Endothelial cell of umbilical vein (primary cell): ENCODE measurements around the gene OR52E1. TPM values are rescaled to one million over a fixed set of nuclear protein-coding genes. Genes with fewer than 3 reads are reported as not detected.

Experiments used
- BruUV-seq: library from RNA; stranded (reverse); fragments of 400-500 nt; replicated peaks from 2 replicates; lab custom pipeline; 2021; lab: Mats Ljungman, UMichigan
- CTCF ChIA-PET: fragments of 300-600, 350-600 bp; sonication (Branson Sonifier 250); formaldehyde crosslinking; loops from one replicate; lab custom pipeline; 2021; ENCODE audit warnings: antibody characterized with exemption, inconsistent platforms; lab: Charles Lee
- POLR2A ChIA-PET: fragments of 300-600, 350-600 bp; sonication (Branson Sonifier 250); formaldehyde crosslinking; loops from one replicate; lab custom pipeline; 2021; ENCODE audit warnings: antibody characterized with exemption, inconsistent platforms; lab: Charles Lee
- DNase-seq: peaks from one replicate; pipeline ENCODE4 v3.0.0-alpha.2; 2011; ENCODE audit warnings: low read depth, low spot score
- FAIRE-seq: peaks from 2 replicates; lab custom pipeline; 2011; peaks lifted over from hg19 to GRCh38; lab: Jason Lieb, UNC
- H2AFZ ChIP-seq: 2 replicates; pipeline ENCODE4 v1.6.0; 2012; ENCODE audit warnings: low read depth, low read length, control low read depth, inconsistent platforms
- H3K27ac ChIP-seq: 2 replicates; pipeline ENCODE4 v1.5.1; 2011; ENCODE audit warnings: low read depth, mild to moderate bottlenecking, control low read depth, low read length, moderate library complexity; ENCODE audit not compliant: insufficient read depth
- H3K27me3 ChIP-seq, 2 experiments: 2 replicates each; pipeline versions ENCODE4 v1.6.0 to v1.6.1; 2011; ENCODE audit warnings: low read length in 2 of 2, mixed read lengths in 1 of 2; ENCODE audit not compliant: control insufficient read depth in 2 of 2, insufficient read depth in 2 of 2
- H3K36me3 ChIP-seq, 2 experiments: 2 replicates in 1 of 2; 3 replicates in 1 of 2; pipeline ENCODE4 v1.5.1; 2011; ENCODE audit warnings: low read length in 2 of 2, mild to moderate bottlenecking in 1 of 2, moderate library complexity in 1 of 2; ENCODE audit not compliant: control insufficient read depth in 2 of 2, insufficient read depth in 2 of 2; ENCODE audit errors: extremely low read depth in 1 of 2
- H3K4me1 ChIP-seq: 3 replicates; pipeline ENCODE4 v1.5.1; 2011; ENCODE audit warnings: mild to moderate bottlenecking, low read length; ENCODE audit not compliant: control insufficient read depth, insufficient read depth; ENCODE audit errors: extremely low read depth
- H3K4me2 ChIP-seq: 2 replicates; pipeline ENCODE4 v1.6.1; 2011; ENCODE audit warnings: low read length, control low read depth, mixed read lengths; ENCODE audit not compliant: insufficient read depth
- H3K4me3 ChIP-seq, 3 experiments: fragments of 200-600 bp in 1 of 3; sonication (generic), shearing (Covaris generic) in 1 of 3; replicated peaks in 1 of 3; 2 replicates each; pipeline ENCODE4 v1.5.1; 2011 to 2016; ENCODE audit warnings: control low read depth in 3 of 3, low read length in 3 of 3, mild to moderate bottlenecking in 2 of 3, inconsistent platforms in 1 of 3, low read depth in 1 of 3, moderate library complexity in 1 of 3; ENCODE audit not compliant: insufficient read depth in 1 of 3
- H3K79me2 ChIP-seq: 2 replicates; pipeline ENCODE4 v1.6.0; 2012; ENCODE audit warnings: low read length, inconsistent platforms; ENCODE audit not compliant: control insufficient read depth, insufficient read depth
- H3K9ac ChIP-seq: replicated peaks from 2 replicates; pipeline ENCODE3; 2011; ENCODE audit warnings: low read length, control low read depth; ENCODE audit not compliant: insufficient read depth; ENCODE audit errors: extremely low read depth
- H3K9me1 ChIP-seq: replicated peaks from 3 replicates; pipeline ENCODE4 v1.6.0; 2011; ENCODE audit warnings: mild to moderate bottlenecking, low read length; ENCODE audit not compliant: control insufficient read depth, insufficient read depth; ENCODE audit errors: extremely low read depth
- H3K9me3 ChIP-seq: replicated peaks from 2 replicates; pipeline ENCODE4 v1.5.1; 2012; ENCODE audit warnings: low read length, inconsistent platforms; ENCODE audit not compliant: control insufficient read depth, insufficient read depth
- H4K20me1 ChIP-seq: replicated peaks from 2 replicates; pipeline ENCODE3; 2011; ENCODE audit warnings: mild to moderate bottlenecking, low read length; ENCODE audit not compliant: control insufficient read depth, insufficient read depth; ENCODE audit errors: extremely low read depth
- EZH2 ChIP-seq: IDR thresholded peaks from 2 replicates; pipeline ENCODE4 v1.6.1; 2012; ENCODE audit warnings: borderline replicate concordance, low read depth, mild to moderate bottlenecking, moderate library complexity, low read length, inconsistent platforms; ENCODE audit not compliant: severe bottlenecking
- FOS ChIP-seq: IDR thresholded peaks from 2 replicates; pipeline ENCODE4 v1.6.1; 2011; ENCODE audit warnings: mild to moderate bottlenecking, low read length, moderate library complexity, borderline replicate concordance; ENCODE audit not compliant: insufficient read depth
- GATA2 ChIP-seq: IDR thresholded peaks from 2 replicates; pipeline ENCODE4 v1.7.0; 2011; ENCODE audit warnings: low read depth, mild to moderate bottlenecking, moderate library complexity, mixed read lengths, low read length; ENCODE audit not compliant: insufficient read length, insufficient read depth
- JUN ChIP-seq: IDR thresholded peaks from 2 replicates; pipeline ENCODE4 v1.6.1; 2011; ENCODE audit warnings: borderline replicate concordance, low read depth; ENCODE audit not compliant: insufficient read length, insufficient read depth
- MAX ChIP-seq: IDR thresholded peaks from 2 replicates; pipeline ENCODE4 v1.6.1; 2011; ENCODE audit not compliant: insufficient read depth, insufficient read length
- MYC ChIP-seq: IDR thresholded peaks from one replicate; pipeline ENCODE4 v1.6.1; 2011; ENCODE audit warnings: mild to moderate bottlenecking, low read depth, low read length
- POLR2A ChIP-seq: IDR thresholded peaks from 2 replicates; pipeline ENCODE4 v1.6.1; 2012; ENCODE audit warnings: low read depth, mild to moderate bottlenecking, control low read depth, low read length
- POLR2AphosphoS5 ChIP-seq: IDR thresholded peaks from 2 replicates; pipeline ENCODE4 v1.6.1; 2012; ENCODE audit warnings: low read depth, mild to moderate bottlenecking, control low read depth, low read length, moderate library complexity; ENCODE audit not compliant: insufficient read depth
- dilution Hi-C: fragments of 300-500 bp; cut with MboI; formaldehyde crosslinking; loops from one replicate; pipeline ENCODE4 v1.15.0; 2019; ENCODE audit warnings: low sequenced_read_pairs; ENCODE audit not compliant: extremely low pct_ligation_motif_present
- intact Hi-C: fragments of 100-400 bp; cut with micrococcal nuclease; formaldehyde crosslinking; loops from one replicate; pipeline ENCODE4 v1.10.0; 2022
- polyA plus RNA-seq, 4 experiments: library from polyadenylated mRNA; depleted of rRNA in 3 of 4; stranded (reverse) in 3 of 4; unstranded in 1 of 4; fragments of >200 nt; gene quantifications; 2 replicates each; pipeline versions ENCODE4 v1.2.1 to v1.2.3, GENCODE V29; 2011 to 2012; ENCODE audit warnings: missing spikeins in 1 of 4
- total RNA-seq: library from RNA; stranded (reverse); gene quantifications from 2 replicates; pipeline ENCODE4 v1.2.3, GENCODE V29; 2021
- TF ChIP-seq, protein P1 (sequence below), 2 donors: IDR thresholded peaks; 1 replicate in 1 of 2; 2 replicates in 1 of 2; pipeline ENCODE4 v1.5.1; 2011; ENCODE audit warnings: low read length in 2 of 2, mild to moderate bottlenecking in 2 of 2, moderate library complexity in 2 of 2, control low read depth in 1 of 2, inconsistent platforms in 1 of 2, low read depth in 1 of 2; ENCODE audit not compliant: insufficient read depth in 1 of 2; ENCODE audit errors: extremely low read depth in 1 of 2

The OR52E1 gene
- total and polyA plus RNA-seq, 2 donors (not counting 3 experiments of a cell fraction or from before 2014, with no cell fraction given) = not detected

DNA sequence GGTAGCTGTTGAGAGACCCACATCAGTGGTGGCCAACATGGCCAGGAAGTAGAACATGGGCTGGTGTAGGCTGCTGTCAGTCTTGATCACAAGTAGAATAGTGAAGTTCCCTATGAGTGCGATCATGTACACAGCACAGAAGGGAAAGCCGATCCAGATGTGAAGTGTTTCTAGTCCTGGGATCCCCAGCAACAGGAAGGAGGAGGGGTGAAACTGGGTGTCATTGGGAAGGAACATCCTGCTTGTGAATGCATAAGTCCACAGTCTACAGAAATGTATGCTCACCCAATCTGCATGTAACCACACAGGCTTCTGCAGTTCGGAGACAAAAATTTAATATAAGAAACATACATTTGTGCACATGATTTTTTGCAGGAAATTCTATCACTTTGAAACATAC, 10.0 kb upstream of the OR52E1 start, which contains the start of gene OR52E2:
OR52E2 (minus strand) TSS at position 237 of the 400 bp plus-strand sequence; CDS start at position 237, 0 bp downstream.
- intact Hi-C loops = no loop called here
- Histone ChIP-seq H3K9me3 (no peaks in the 10 kb centered on the region), H2AFZ (no peak within 1 kb of the TSS), H3K36me3 (no peaks in the 10 kb centered on the region), H3K27me3 (no peaks in the 10 kb centered on the region), H3K9me1 (no peaks in the 10 kb centered on the region), H4K20me1 (no peaks in the 10 kb centered on the region), H3K4me2 (no peak within 1 kb of the TSS), H3K27ac (no peak within 1 kb of the TSS), H3K9ac (no peak within 1 kb of the TSS), H3K79me2 (no peaks in the 10 kb centered on the region), H3K4me3 (no peak within 1 kb of the TSS), H3K4me1 (no peaks in the 10 kb centered on the region)
- ChIA-PET CTCF (no interaction called here), POLR2A (no interaction called here)
- no TSS peak for BruUV-seq
- TF ChIP-seq EZH2 (no peak), GATA2 (no peak), FOS (no peak), POLR2A (no peak), MAX (no peak), MYC (no peak), JUN (no peak), POLR2AphosphoS5 (no peak)
- TF ChIP-seq, protein P1, sequence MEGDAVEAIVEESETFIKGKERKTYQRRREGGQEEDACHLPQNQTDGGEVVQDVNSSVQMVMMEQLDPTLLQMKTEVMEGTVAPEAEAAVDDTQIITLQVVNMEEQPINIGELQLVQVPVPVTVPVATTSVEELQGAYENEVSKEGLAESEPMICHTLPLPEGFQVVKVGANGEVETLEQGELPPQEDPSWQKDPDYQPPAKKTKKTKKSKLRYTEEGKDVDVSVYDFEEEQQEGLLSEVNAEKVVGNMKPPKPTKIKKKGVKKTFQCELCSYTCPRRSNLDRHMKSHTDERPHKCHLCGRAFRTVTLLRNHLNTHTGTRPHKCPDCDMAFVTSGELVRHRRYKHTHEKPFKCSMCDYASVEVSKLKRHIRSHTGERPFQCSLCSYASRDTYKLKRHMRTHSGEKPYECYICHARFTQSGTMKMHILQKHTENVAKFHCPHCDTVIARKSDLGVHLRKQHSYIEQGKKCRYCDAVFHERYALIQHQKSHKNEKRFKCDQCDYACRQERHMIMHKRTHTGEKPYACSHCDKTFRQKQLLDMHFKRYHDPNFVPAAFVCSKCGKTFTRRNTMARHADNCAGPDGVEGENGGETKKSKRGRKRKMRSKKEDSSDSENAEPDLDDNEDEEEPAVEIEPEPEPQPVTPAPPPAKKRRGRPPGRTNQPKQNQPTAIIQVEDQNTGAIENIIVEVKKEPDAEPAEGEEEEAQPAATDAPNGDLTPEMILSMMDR (IDR thresholded peaks at IDR 0.05; ENCODE audit: extremely low read depth in 1 of 2, insufficient read depth in 1 of 2, low read depth in 1 of 2, low read length in 2 of 2) = no peak
- dilution Hi-C loops = no loop called here
- FAIRE-seq (no peak), DNase-seq (no peak)
